SK-N-SH (cell line): ENCODE measurements around the gene C1orf159. TPM values are rescaled to one million over a fixed set of nuclear protein-coding genes. Genes with fewer than 3 reads are reported as not detected.

Experiments
- CTCF ChIA-PET: fragments of 300-600, 350-600 bp; formaldehyde crosslinking; extraction: SDS; loops from one replicate; lab custom pipeline; 2021; lab: Yijun Ruan, JAX
- POLR2A ChIA-PET: fragments of 350-600 bp; sonication (Branson Sonifier 250); formaldehyde crosslinking; extraction: SDS; loops from one replicate; lab custom pipeline; 2020; ENCODE audit warnings: antibody characterized with exemption, inconsistent platforms; lab: Yijun Ruan, JAX
- DNase-seq: peaks from one replicate; pipeline ENCODE4 v3.0.0; 2012
- H2AFZ ChIP-seq: fragments of 200-600 bp; sonication (generic); 2 replicates; pipeline ENCODE4 v1.8.1; 2016; ENCODE audit warnings: antibody characterized with exemption, mild to moderate bottlenecking, low read depth
- H3F3A ChIP-seq: fragments of 200-600 bp; sonication (generic); replicated peaks from 2 replicates; pipeline ENCODE3; 2016; ENCODE audit warnings: antibody characterized with exemption, mild to moderate bottlenecking; ENCODE audit not compliant: insufficient read depth
- H3K27ac ChIP-seq, 2 experiments: fragments of 200-500 bp in 1 of 2; fragments of 200-600 bp in 1 of 2; sonication (Bioruptor generic) in 1 of 2; sonication (generic), shearing (Covaris generic) in 1 of 2; 2 replicates each; pipeline versions ENCODE4 v1.5.1 to v1.6.1; 2014 to 2016; ENCODE audit warnings: low read depth in 2 of 2, inconsistent platforms in 1 of 2, low read length in 1 of 2, mild to moderate bottlenecking in 1 of 2, mixed read lengths in 1 of 2
- H3K27me3 ChIP-seq: fragments of 200-600 bp; sonication (generic), shearing (Covaris generic); 2 replicates; pipeline ENCODE4 v1.6.1; 2016; ENCODE audit warnings: mixed run types; ENCODE audit not compliant: insufficient read depth
- H3K36me3 ChIP-seq, 2 experiments: fragments of 200-500 bp in 1 of 2; fragments of 200-600 bp in 1 of 2; sonication (Bioruptor generic) in 1 of 2; sonication (generic) in 1 of 2; replicated peaks in 1 of 2; 2 replicates each; pipeline versions ENCODE3 to v1.5.1; 2014 to 2016; ENCODE audit warnings: low read length in 1 of 2, mild to moderate bottlenecking in 1 of 2; ENCODE audit not compliant: insufficient read depth in 2 of 2, control insufficient read depth in 1 of 2
- H3K4me1 ChIP-seq, 2 experiments: fragments of 200-500 bp in 1 of 2; fragments of 200-600 bp in 1 of 2; sonication (Bioruptor generic) in 1 of 2; sonication (generic), shearing (Covaris generic) in 1 of 2; 2 replicates each; pipeline versions ENCODE4 v1.5.1 to v1.6.1; 2014 to 2016; ENCODE audit warnings: low read depth in 1 of 2, low read length in 1 of 2, mixed run types in 1 of 2; ENCODE audit not compliant: insufficient read depth in 2 of 2, control insufficient read depth in 1 of 2
- H3K4me2 ChIP-seq: fragments of 200-600 bp; sonication (generic), shearing (Covaris generic); 2 replicates; pipeline ENCODE4 v1.6.1; 2017; ENCODE audit warnings: mixed run types
- H3K4me3 ChIP-seq, 2 experiments: fragments of 200-500 bp in 1 of 2; fragments of 200-600 bp in 1 of 2; sonication (Bioruptor generic) in 1 of 2; sonication (generic), shearing (Covaris generic) in 1 of 2; 2 replicates each; pipeline versions ENCODE4 v1.5.1 to v1.8.1; 2014 to 2016; ENCODE audit warnings: low read depth in 2 of 2, inconsistent platforms in 1 of 2, low read length in 1 of 2, mild to moderate bottlenecking in 1 of 2, mixed read lengths in 1 of 2, moderate library complexity in 1 of 2
- H3K79me2 ChIP-seq: fragments of 200-600 bp; sonication (generic); 2 replicates; pipeline ENCODE4 v1.8.1; 2017; ENCODE audit warnings: mild to moderate bottlenecking; ENCODE audit not compliant: insufficient read depth
- H3K9ac ChIP-seq: fragments of 200-600 bp; sonication (generic); 2 replicates; pipeline ENCODE4 v1.6.1; 2017; ENCODE audit warnings: mixed run types
- H3K9me2 ChIP-seq: fragments of 200-600 bp; sonication (generic); 2 replicates; pipeline ENCODE4 v1.6.1; 2017; ENCODE audit warnings: mixed run types
- H3K9me3 ChIP-seq: fragments of 200-600 bp; sonication (generic); 2 replicates; pipeline ENCODE4 v1.6.1; 2017; ENCODE audit warnings: mixed run types, mild to moderate bottlenecking, moderate library complexity
- H4K20me1 ChIP-seq: fragments of 200-600 bp; sonication (generic); 2 replicates; pipeline ENCODE4 v1.6.1; 2017; ENCODE audit warnings: mild to moderate bottlenecking, mixed run types; ENCODE audit not compliant: insufficient read depth
- CTCF ChIP-seq: fragments of 200-600 bp; sonication (generic); IDR thresholded peaks from 2 replicates; pipeline ENCODE4 v1.6.1; 2017; ENCODE audit warnings: antibody characterized with exemption, mild to moderate bottlenecking, moderate library complexity
- FOSL2 ChIP-seq: IDR thresholded peaks from 2 replicates; pipeline ENCODE4 v1.4.0; 2012; ENCODE audit warnings: low read depth, mild to moderate bottlenecking, moderate library complexity, borderline replicate concordance
- FOXM1 ChIP-seq: IDR thresholded peaks from 2 replicates; pipeline ENCODE4 v1.4.0; 2012; ENCODE audit warnings: low read depth, mild to moderate bottlenecking
- GATA2 ChIP-seq: sonication (generic); formaldehyde crosslinking; IDR thresholded peaks from 2 replicates; pipeline ENCODE4 v1.5.0; 2020; ENCODE audit warnings: mild to moderate bottlenecking, missing genetic modification reagents
- IRF3 ChIP-seq: fragments of 150-350 bp; IDR thresholded peaks from 2 replicates; pipeline ENCODE4 v1.6.1; 2016; ENCODE audit warnings: mild to moderate bottlenecking, low read depth, low read length
- JUND ChIP-seq: IDR thresholded peaks from 2 replicates; pipeline ENCODE4 v1.4.0; 2012
- MXI1 ChIP-seq: IDR thresholded peaks from 2 replicates; pipeline ENCODE4 v1.6.1; 2012; ENCODE audit warnings: mild to moderate bottlenecking, low read depth, low read length, improper control_type of control experiment
- NRF1 ChIP-seq: IDR thresholded peaks from 2 replicates; pipeline ENCODE4 v1.6.1; 2012; ENCODE audit warnings: low read depth, mild to moderate bottlenecking, low read length
- POLR2AphosphoS5 ChIP-seq: IDR thresholded peaks from 2 replicates; pipeline ENCODE4 v1.6.1; 2012; ENCODE audit warnings: low read depth, low read length
- RAD21 ChIP-seq: IDR thresholded peaks from 2 replicates; pipeline ENCODE4 v1.6.1; 2012; ENCODE audit warnings: mild to moderate bottlenecking, low read length
- RXRA ChIP-seq: IDR thresholded peaks from 2 replicates; pipeline ENCODE4 v1.4.0; 2012; ENCODE audit warnings: low read depth, mild to moderate bottlenecking, borderline replicate concordance
- SIN3A ChIP-seq: IDR thresholded peaks from 2 replicates; pipeline ENCODE4 v1.6.1; 2012; ENCODE audit warnings: low read depth, mild to moderate bottlenecking, low read length, moderate library complexity, borderline replicate concordance
- SMC3 ChIP-seq: IDR thresholded peaks from 2 replicates; pipeline ENCODE4 v1.6.1; 2012; ENCODE audit warnings: low read depth, low read length, improper control_type of control experiment
- TAF1 ChIP-seq: IDR thresholded peaks from 2 replicates; pipeline ENCODE4 v1.6.1; 2012; ENCODE audit warnings: low read depth, mild to moderate bottlenecking, low read length, moderate library complexity, borderline replicate concordance
- USF1 ChIP-seq: IDR thresholded peaks from 2 replicates; pipeline ENCODE4 v1.4.0; 2012; ENCODE audit warnings: low read depth, borderline replicate concordance
- USF2 ChIP-seq: fragments of 150-350 bp; IDR thresholded peaks from 2 replicates; pipeline ENCODE4 v1.6.1; 2017; ENCODE audit warnings: antibody characterized with exemption, low read length, low read depth, borderline replicate concordance
- WGBS: methylation state at CpG from one replicate; pipeline ENCODE4 v1.1.6; 2017; ENCODE audit warnings: low lambda C conversion rate; 5-methylcytosine and 5-hydroxymethylcytosine counted together
- polyA plus RNA-seq, 3 experiments: library from polyadenylated mRNA; depleted of rRNA; stranded (reverse); fragments of >200 nt; gene quantifications; 2 replicates each; pipeline ENCODE4 v1.2.3, GENCODE V29; 2012

C1orf159 gene
- polyA plus RNA-seq, 1 of the 3 experiments (the other 2 are of a cell fraction): 10.2 TPM

GRCh38 chr1:1087351-1088028, 28.4 kb downstream of the C1orf159 start:
- H3K9me3 ChIP-seq: no peaks in the 10 kb centered on the region
- peak; percentile 18 for DNase-seq
- H3K36me3 ChIP-seq: no peaks in the 10 kb centered on the region
- no peaks in the 10 kb centered on the region for H3F3A ChIP-seq
- H3K4me3 ChIP-seq: no peak overlapping the region
- no peak overlapping the region for H3K9ac ChIP-seq
- H3K9me2 ChIP-seq: no peaks in the 10 kb centered on the region
- ChIA-PET CTCF (no interaction called here), POLR2A (no interaction called here)
- no peak overlapping the region for H2AFZ ChIP-seq
- no peak overlapping the region for H3K27ac ChIP-seq
- H3K27me3 ChIP-seq: no peaks in the 10 kb centered on the region
- WGBS: 94% methylated on average over 31 of the region's 38 CpGs
- no peaks in the 10 kb centered on the region for H4K20me1 ChIP-seq
- H3K79me2 ChIP-seq: no peaks in the 10 kb centered on the region
- TF ChIP-seq FOXM1 (no peak), MXI1 (no peak), GATA2 (CRISPR knock-in tag) (no peak), IRF3 (no peak), NRF1 (no peak), RAD21 (no peak), RXRA (no peak), SIN3A (no peak), TAF1 (no peak), USF2 (no peak), JUND (no peak), CTCF (no peak), SMC3 (no peak), USF1 (no peak), POLR2AphosphoS5 (no peak), FOSL2 (no peak)
- no peak overlapping the region for H3K4me2 ChIP-seq
- no peaks in the 10 kb centered on the region for H3K4me1 ChIP-seq
